K562 (cell line): ENCODE results near the gene FMC1. TPM values are rescaled to one million over a fixed set of nuclear protein-coding genes. Genes with fewer than 3 reads are reported as not detected.

ENCODE experiments used
- BRCA1 ChIP-seq, 2 experiments: fragments of 450-650 bp in 1 of 2; sonication (generic) in 1 of 2; formaldehyde crosslinking in 1 of 2; IDR thresholded peaks; 2 replicates each; pipeline versions ENCODE4 v1.5.0 to v1.6.1; 2017 to 2020; ENCODE audit warnings: mild to moderate bottlenecking in 1 of 2, missing genetic modification reagents in 1 of 2
- ETV1 ChIP-seq: fragments of 450-650 bp; conservative IDR thresholded peaks from 2 replicates; pipeline ENCODE4 v1.6.1; 2016; ENCODE audit warnings: missing genetic modification characterization, control low read depth, low read depth, missing compliant biosample characterization
- FOS ChIP-seq: IDR thresholded peaks from 3 replicates; pipeline ENCODE4 v1.6.1; 2011; ENCODE audit not compliant: insufficient read length; ENCODE audit errors: extremely low read depth
- HNRNPUL1 ChIP-seq: fragments of 200-400 bp; formaldehyde crosslinking; IDR thresholded peaks from 2 replicates; pipeline ENCODE4 v1.6.1; 2017; ENCODE audit warnings: low read length
- KLF1 ChIP-seq: fragments of 450-650 bp; IDR thresholded peaks from 2 replicates; pipeline ENCODE4 v1.6.1; 2016; ENCODE audit warnings: missing genetic modification characterization, missing compliant biosample characterization
- KLF10 ChIP-seq: fragments of 250-450 bp; sonication (Bioruptor Pico); IDR thresholded peaks from 2 replicates; pipeline ENCODE4 v1.6.1; 2021; ENCODE audit warnings: matching md5 sums
- MAFK ChIP-seq: IDR thresholded peaks from 2 replicates; pipeline ENCODE4 v1.6.1; 2011; ENCODE audit warnings: low read length, improper control_type of control experiment
- NCOA4 ChIP-seq: fragments of 450-650 bp; IDR thresholded peaks from 2 replicates; pipeline ENCODE4 v1.6.1; 2018; ENCODE audit warnings: mild to moderate bottlenecking; ENCODE audit not compliant: partially characterized antibody
- NR2C1 ChIP-seq, 2 experiments: fragments of 450-650 bp; IDR thresholded peaks; 2 replicates each; pipeline ENCODE4 v1.6.1; 2017; ENCODE audit warnings: mild to moderate bottlenecking in 2 of 2, antibody characterized with exemption in 1 of 2, inconsistent platforms in 1 of 2, missing compliant biosample characterization in 1 of 2, missing genetic modification characterization in 1 of 2
- RBM22 ChIP-seq: fragments of 200-400 bp; formaldehyde crosslinking; IDR thresholded peaks from 2 replicates; pipeline ENCODE4 v1.6.1; 2018; ENCODE audit warnings: low read length, low read depth; ENCODE audit not compliant: poor library complexity, severe bottlenecking
- SRSF9 ChIP-seq: fragments of 200-400 bp; formaldehyde crosslinking; IDR thresholded peaks from 2 replicates; pipeline ENCODE4 v1.6.1; 2017; ENCODE audit warnings: low read depth, low read length, borderline replicate concordance
- ZBTB7A ChIP-seq: IDR thresholded peaks from 2 replicates; pipeline ENCODE4 v1.6.1; 2011; ENCODE audit warnings: low read depth, mild to moderate bottlenecking, low read length, moderate library complexity, borderline replicate concordance; ENCODE audit not compliant: control insufficient read depth
- ZNF121 ChIP-seq: sonication (generic); formaldehyde crosslinking; conservative IDR thresholded peaks from 2 replicates; pipeline ENCODE4 v1.8.0; 2022; ENCODE audit warnings: missing genetic modification reagents
- ZNF444 ChIP-seq: fragments of 250-450 bp; sonication (Bioruptor Pico); IDR thresholded peaks from 2 replicates; pipeline ENCODE4 v1.4.0; 2020; ENCODE audit warnings: mild to moderate bottlenecking, moderate library complexity
- polyA plus RNA-seq, 8 experiments: library from polyadenylated mRNA; depleted of rRNA in 4 of 8; stranded (reverse) in 5 of 8; unstranded in 3 of 8; fragments of >200 nt; fragmentation: Nextera tagmentation in 2 of 8; fragmentation: Illumina TruSeq in 1 of 8; extraction: Ambion mirVana in 2 of 8; extraction: Trizol in 1 of 8; gene quantifications; 2 replicates each; pipeline versions ENCODE4 v1.2.1 to v1.2.3, GENCODE V29; 2011 to 2014; ENCODE audit warnings: inconsistent platforms in 1 of 8, missing spikeins in 1 of 8
- total RNA-seq, 7 experiments: library from RNA; depleted of rRNA in 6 of 7; stranded (reverse); fragments of >200 nt in 6 of 7; fragmentation: Illumina TruSeq in 2 of 7; extraction: Trizol in 2 of 7; gene quantifications; 2 replicates each; pipeline versions ENCODE4 v1.2.1 to v1.2.3, GENCODE V29; 2011 to 2021; ENCODE audit warnings: low replicate concordance in 1 of 7
- TF ChIP-seq, protein P1 (sequence below): sonication (generic); formaldehyde crosslinking; IDR thresholded peaks from 2 replicates; pipeline ENCODE4 v1.8.0; 2022; ENCODE audit warnings: mild to moderate bottlenecking, missing genetic modification reagents
- TF ChIP-seq, protein P2 (sequence below): fragments of 250-450 bp; sonication (Bioruptor Pico); IDR thresholded peaks from 2 replicates; pipeline ENCODE4 v1.8.0; 2021; ENCODE audit warnings: borderline replicate concordance, mild to moderate bottlenecking, moderate library complexity; ENCODE audit not compliant: poor library complexity, severe bottlenecking
- TF ChIP-seq, protein P3 (sequence below): fragments of 250-450 bp; sonication (Bioruptor Pico); IDR thresholded peaks from 2 replicates; pipeline ENCODE4 v1.4.0; 2020; ENCODE audit warnings: mild to moderate bottlenecking
- TF ChIP-seq, protein P4 (sequence below): fragments of 250-450 bp; sonication (Bioruptor Pico); IDR thresholded peaks from 2 replicates; pipeline ENCODE4 v1.8.0; 2022; ENCODE audit warnings: inconsistent platforms

Gene FMC1
- total and polyA plus RNA-seq, 9 of the 15 experiments (the other 6 are each of a cell fraction or from before 2014, with no cell fraction given) = 14.0 to 116 (median 29.0) TPM

DNA sequence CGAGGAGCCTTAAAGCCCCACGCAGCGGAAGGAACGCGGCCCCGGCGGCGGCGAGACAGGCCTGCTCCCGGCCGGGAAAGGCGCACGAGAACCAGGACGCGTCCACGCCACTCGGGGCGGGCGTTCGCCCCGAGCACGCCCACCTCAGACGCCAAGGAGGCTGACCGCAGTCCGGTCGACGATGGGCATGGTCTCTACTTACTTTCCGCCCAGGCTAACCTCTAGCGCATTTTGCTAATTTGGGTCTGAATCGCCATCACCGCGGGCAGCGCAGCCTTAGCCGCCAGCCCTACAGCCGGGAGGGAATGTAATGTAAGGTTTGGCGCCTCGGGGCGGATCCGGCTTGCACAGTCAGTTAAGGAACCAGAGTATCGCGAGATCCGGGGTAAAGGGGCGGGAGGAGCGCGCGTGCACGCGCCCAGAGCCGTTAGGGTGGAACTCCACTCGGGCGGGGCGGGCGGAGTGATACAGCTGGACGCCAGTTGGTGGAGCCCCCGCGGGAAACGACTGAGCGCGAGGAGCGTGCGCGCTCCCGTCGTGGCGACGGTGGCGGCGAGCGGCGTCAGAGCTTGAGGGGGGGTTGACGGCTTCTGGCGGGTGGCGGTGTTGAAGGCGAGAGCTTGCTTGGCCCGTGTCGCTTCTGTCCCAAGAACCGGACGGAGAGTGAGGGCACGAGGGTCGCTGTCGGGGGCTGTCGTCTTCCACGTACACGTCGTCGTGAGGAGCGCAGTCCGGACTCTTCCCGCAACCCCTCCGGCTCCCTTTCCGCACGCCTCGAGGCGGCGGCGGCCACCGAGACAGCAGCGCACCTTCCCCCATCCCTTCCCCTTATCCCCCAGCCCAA, 18.5 kb downstream of the FMC1 start, which contains the start of gene LUC7L2 (continued):
- TF ChIP-seq, protein P1, sequence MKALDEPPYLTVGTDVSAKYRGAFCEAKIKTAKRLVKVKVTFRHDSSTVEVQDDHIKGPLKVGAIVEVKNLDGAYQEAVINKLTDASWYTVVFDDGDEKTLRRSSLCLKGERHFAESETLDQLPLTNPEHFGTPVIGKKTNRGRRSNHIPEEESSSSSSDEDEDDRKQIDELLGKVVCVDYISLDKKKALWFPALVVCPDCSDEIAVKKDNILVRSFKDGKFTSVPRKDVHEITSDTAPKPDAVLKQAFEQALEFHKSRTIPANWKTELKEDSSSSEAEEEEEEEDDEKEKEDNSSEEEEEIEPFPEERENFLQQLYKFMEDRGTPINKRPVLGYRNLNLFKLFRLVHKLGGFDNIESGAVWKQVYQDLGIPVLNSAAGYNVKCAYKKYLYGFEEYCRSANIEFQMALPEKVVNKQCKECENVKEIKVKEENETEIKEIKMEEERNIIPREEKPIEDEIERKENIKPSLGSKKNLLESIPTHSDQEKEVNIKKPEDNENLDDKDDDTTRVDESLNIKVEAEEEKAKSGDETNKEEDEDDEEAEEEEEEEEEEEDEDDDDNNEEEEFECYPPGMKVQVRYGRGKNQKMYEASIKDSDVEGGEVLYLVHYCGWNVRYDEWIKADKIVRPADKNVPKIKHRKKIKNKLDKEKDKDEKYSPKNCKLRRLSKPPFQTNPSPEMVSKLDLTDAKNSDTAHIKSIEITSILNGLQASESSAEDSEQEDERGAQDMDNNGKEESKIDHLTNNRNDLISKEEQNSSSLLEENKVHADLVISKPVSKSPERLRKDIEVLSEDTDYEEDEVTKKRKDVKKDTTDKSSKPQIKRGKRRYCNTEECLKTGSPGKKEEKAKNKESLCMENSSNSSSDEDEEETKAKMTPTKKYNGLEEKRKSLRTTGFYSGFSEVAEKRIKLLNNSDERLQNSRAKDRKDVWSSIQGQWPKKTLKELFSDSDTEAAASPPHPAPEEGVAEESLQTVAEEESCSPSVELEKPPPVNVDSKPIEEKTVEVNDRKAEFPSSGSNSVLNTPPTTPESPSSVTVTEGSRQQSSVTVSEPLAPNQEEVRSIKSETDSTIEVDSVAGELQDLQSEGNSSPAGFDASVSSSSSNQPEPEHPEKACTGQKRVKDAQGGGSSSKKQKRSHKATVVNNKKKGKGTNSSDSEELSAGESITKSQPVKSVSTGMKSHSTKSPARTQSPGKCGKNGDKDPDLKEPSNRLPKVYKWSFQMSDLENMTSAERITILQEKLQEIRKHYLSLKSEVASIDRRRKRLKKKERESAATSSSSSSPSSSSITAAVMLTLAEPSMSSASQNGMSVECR (CRISPR knock-in tag) = peak; percentile 98; the same call in 1 of the 2 replicates
- TF ChIP-seq, protein P2, sequence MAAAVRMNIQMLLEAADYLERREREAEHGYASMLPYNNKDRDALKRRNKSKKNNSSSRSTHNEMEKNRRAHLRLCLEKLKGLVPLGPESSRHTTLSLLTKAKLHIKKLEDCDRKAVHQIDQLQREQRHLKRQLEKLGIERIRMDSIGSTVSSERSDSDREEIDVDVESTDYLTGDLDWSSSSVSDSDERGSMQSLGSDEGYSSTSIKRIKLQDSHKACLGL (CRISPR knock-in tag) = no peak
- TF ChIP-seq NR2C1 (IDR thresholded peaks at IDR 0.05) (no peak), NR2C1 (tag; IDR thresholded peaks at IDR 0.05) (0 out of 2 replicates have a peak, but pooled peaks have one; percentile 44), ZNF444 (CRISPR knock-in tag) (no peak), KLF1 (tag) (peak; percentile 93), KLF10 (CRISPR knock-in tag) (no peak), RBM22 (peak; percentile 93), HNRNPUL1 (no peak), ETV1 (tag) (peak; percentile 71), ZBTB7A (no peak; the same call in none of the 2 replicates), BRCA1 (IDR thresholded peaks at IDR 0.05) (no peak), BRCA1 (CRISPR knock-in tag; IDR thresholded peaks at IDR 0.05) (no peak; the same call in 1 of the 2 replicates), ZNF121 (no peak; the same call in 1 of the 2 replicates), FOS (no peak), MAFK (peak; percentile 45; the same call in 1 of the 2 replicates), SRSF9 (no peak), NCOA4 (peak; percentile 44)
- TF ChIP-seq, protein P3, sequence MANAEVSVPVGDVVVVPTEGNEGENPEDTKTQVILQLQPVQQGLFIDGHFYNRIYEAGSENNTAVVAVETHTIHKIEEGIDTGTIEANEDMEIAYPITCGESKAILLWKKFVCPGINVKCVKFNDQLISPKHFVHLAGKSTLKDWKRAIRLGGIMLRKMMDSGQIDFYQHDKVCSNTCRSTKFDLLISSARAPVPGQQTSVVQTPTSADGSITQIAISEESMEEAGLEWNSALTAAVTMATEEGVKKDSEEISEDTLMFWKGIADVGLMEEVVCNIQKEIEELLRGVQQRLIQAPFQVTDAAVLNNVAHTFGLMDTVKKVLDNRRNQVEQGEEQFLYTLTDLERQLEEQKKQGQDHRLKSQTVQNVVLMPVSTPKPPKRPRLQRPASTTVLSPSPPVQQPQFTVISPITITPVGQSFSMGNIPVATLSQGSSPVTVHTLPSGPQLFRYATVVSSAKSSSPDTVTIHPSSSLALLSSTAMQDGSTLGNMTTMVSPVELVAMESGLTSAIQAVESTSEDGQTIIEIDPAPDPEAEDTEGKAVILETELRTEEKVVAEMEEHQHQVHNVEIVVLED (CRISPR knock-in tag) = peak; percentile 100
- TF ChIP-seq, protein P4, sequence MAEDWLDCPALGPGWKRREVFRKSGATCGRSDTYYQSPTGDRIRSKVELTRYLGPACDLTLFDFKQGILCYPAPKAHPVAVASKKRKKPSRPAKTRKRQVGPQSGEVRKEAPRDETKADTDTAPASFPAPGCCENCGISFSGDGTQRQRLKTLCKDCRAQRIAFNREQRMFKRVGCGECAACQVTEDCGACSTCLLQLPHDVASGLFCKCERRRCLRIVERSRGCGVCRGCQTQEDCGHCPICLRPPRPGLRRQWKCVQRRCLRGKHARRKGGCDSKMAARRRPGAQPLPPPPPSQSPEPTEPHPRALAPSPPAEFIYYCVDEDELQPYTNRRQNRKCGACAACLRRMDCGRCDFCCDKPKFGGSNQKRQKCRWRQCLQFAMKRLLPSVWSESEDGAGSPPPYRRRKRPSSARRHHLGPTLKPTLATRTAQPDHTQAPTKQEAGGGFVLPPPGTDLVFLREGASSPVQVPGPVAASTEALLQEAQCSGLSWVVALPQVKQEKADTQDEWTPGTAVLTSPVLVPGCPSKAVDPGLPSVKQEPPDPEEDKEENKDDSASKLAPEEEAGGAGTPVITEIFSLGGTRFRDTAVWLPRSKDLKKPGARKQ (CRISPR knock-in tag) = no peak
